ENCODE measurements around the gene TPD52L1.

TPD52L1 gene

GRCh38 chr6:125188037-125188436, 34.5 kb downstream of the TPD52L1 start:
- Mint-ChIP-seq H3K4me1 (no peaks in the 10 kb centered on the region), H3K9me3 (no peaks in the 10 kb centered on the region), H3K4me3 (no peak overlapping the region), H3K36me3 (no peaks in the 10 kb centered on the region), H3K27ac (no peak overlapping the region)
- ATAC-seq (no peak), DNase-seq (ENCODE audit: low spot score in 2 of 2) (no peak)

GRCh38 chr6:125188594-125189203, 35.1 kb downstream of the TPD52L1 start:
- ATAC-seq (no peak), DNase-seq (ENCODE audit: low spot score in 2 of 2) (no peak)
- H3K27ac Mint-ChIP-seq, result no peak overlapping the region
- no peak overlapping the region for H3K4me3 Mint-ChIP-seq
- no peaks in the 10 kb centered on the region for H3K36me3 Mint-ChIP-seq
- no peaks in the 10 kb centered on the region for H3K9me3 Mint-ChIP-seq
- no peaks in the 10 kb centered on the region for H3K4me1 Mint-ChIP-seq

- Mint-ChIP-seq H3K4me1 (no peaks in the 10 kb centered on the region), H3K27ac (no peak overlapping the region), H3K36me3 (no peaks in the 10 kb centered on the region), H3K4me3 (no peak overlapping the region), H3K9me3 (no peaks in the 10 kb centered on the region)
- no peak for ATAC-seq
- DNase-seq (ENCODE audit: low spot score in 2 of 2), result no peak
Observed at GRCh38 chr6:125189494-125189893, 35.9 kb downstream of the TPD52L1 start.

GRCh38 chr6:125190667-125191066, 37.1 kb downstream of the TPD52L1 start:
- H3K36me3 Mint-ChIP-seq, result no peaks in the 10 kb centered on the region

GRCh38 chr6:125191916-125192609, 38.5 kb downstream of the TPD52L1 start:
- Mint-ChIP-seq H3K4me1 (no peaks in the 10 kb centered on the region), H3K36me3 (no peaks in the 10 kb centered on the region), H3K4me3 (no peak overlapping the region), H3K27ac (no peak overlapping the region), H3K9me3 (no peaks in the 10 kb centered on the region)
- ATAC-seq (peak; percentile 88), DNase-seq (ENCODE audit: low spot score in 2 of 2) (peak; percentile 27 to 58)

More at GRCh38 chr6:125190667-125191066, 37.1 kb downstream of the TPD52L1 start:
- no peak overlapping the region for H3K4me3 Mint-ChIP-seq
- H3K4me1 Mint-ChIP-seq, result no peaks in the 10 kb centered on the region
- no peak for DNase-seq (ENCODE audit: low spot score in 2 of 2)
- no peak for ATAC-seq
- H3K27ac Mint-ChIP-seq, result no peak overlapping the region
- no peaks in the 10 kb centered on the region for H3K9me3 Mint-ChIP-seq

- no peak for ATAC-seq
- DNase-seq (ENCODE audit: low spot score in 2 of 2), result no peak
- H3K36me3 Mint-ChIP-seq, result no peaks in the 10 kb centered on the region
- H3K4me3 Mint-ChIP-seq, result no peak overlapping the region
- no peaks in the 10 kb centered on the region for H3K9me3 Mint-ChIP-seq
- H3K4me1 Mint-ChIP-seq, result no peaks in the 10 kb centered on the region
- H3K27ac Mint-ChIP-seq, result no peak overlapping the region
Observed at GRCh38 chr6:125192610-125192930, 39.0 kb downstream of the TPD52L1 start.

GRCh38 chr6:125193208-125193607, 39.6 kb downstream of the TPD52L1 start:
- no peaks in the 10 kb centered on the region for H3K9me3 Mint-ChIP-seq
- H3K4me1 Mint-ChIP-seq, result no peaks in the 10 kb centered on the region
- H3K4me3 Mint-ChIP-seq, result no peak overlapping the region
- DNase-seq (ENCODE audit: low spot score in 2 of 2) (no peak), ATAC-seq (no peak)
- no peaks in the 10 kb centered on the region for H3K36me3 Mint-ChIP-seq
- H3K27ac Mint-ChIP-seq, result no peak overlapping the region

- Mint-ChIP-seq H3K36me3 (no peaks in the 10 kb centered on the region), H3K9me3 (no peaks in the 10 kb centered on the region), H3K4me3 (no peak overlapping the region), H3K4me1 (no peaks in the 10 kb centered on the region), H3K27ac (no peak overlapping the region)
- DNase-seq (ENCODE audit: low spot score in 2 of 2) (no peak), ATAC-seq (no peak)
Observed at GRCh38 chr6:125194941-125195340, 41.4 kb downstream of the TPD52L1 start.

GRCh38 chr6:125195526-125195925, 42.0 kb downstream of the TPD52L1 start:
- H3K9me3 Mint-ChIP-seq, result no peaks in the 10 kb centered on the region
- H3K36me3 Mint-ChIP-seq, result no peaks in the 10 kb centered on the region
- DNase-seq (ENCODE audit: low spot score in 2 of 2) (no peak), ATAC-seq (no peak)
- H3K4me3 Mint-ChIP-seq, result no peak overlapping the region
- no peak overlapping the region for H3K27ac Mint-ChIP-seq
- H3K4me1 Mint-ChIP-seq, result no peaks in the 10 kb centered on the region

GRCh38 chr6:125196613-125197012, 43.0 kb downstream of the TPD52L1 start:
- no peaks in the 10 kb centered on the region for H3K36me3 Mint-ChIP-seq
- no peak overlapping the region for H3K4me3 Mint-ChIP-seq
- ATAC-seq (no peak), DNase-seq (ENCODE audit: low spot score in 2 of 2) (no peak)
- H3K9me3 Mint-ChIP-seq, result no peaks in the 10 kb centered on the region
- H3K27ac Mint-ChIP-seq, result no peak overlapping the region
- H3K4me1 Mint-ChIP-seq, result no peaks in the 10 kb centered on the region

GRCh38 chr6:125197795-125198269, 44.3 kb downstream of the TPD52L1 start:
- H3K27ac Mint-ChIP-seq, result no peak overlapping the region
- no peaks in the 10 kb centered on the region for H3K9me3 Mint-ChIP-seq
- DNase-seq (ENCODE audit: low spot score in 2 of 2) (no peak), ATAC-seq (peak; percentile 24)
- peaks cover 5% of the 10 kb centered on the region for H3K4me1 Mint-ChIP-seq
- H3K36me3 Mint-ChIP-seq, result no peaks in the 10 kb centered on the region
- no peak overlapping the region for H3K4me3 Mint-ChIP-seq

- Mint-ChIP-seq H3K4me1 (peaks cover 5% of the 10 kb centered on the region), H3K36me3 (no peaks in the 10 kb centered on the region), H3K27ac (no peak overlapping the region), H3K4me3 (no peak overlapping the region), H3K9me3 (no peaks in the 10 kb centered on the region)
- ATAC-seq, result no peak
- DNase-seq (ENCODE audit: low spot score in 2 of 2), result no peak
Observed at GRCh38 chr6:125198398-125198937, 44.9 kb downstream of the TPD52L1 start.

GRCh38 chr6:125200941-125201340, 47.4 kb downstream of the TPD52L1 start:
- peaks cover 5% of the 10 kb centered on the region for H3K4me1 Mint-ChIP-seq
- no peak overlapping the region for H3K27ac Mint-ChIP-seq
- DNase-seq (ENCODE audit: low spot score in 2 of 2) (no peak), ATAC-seq (no peak)
- H3K4me3 Mint-ChIP-seq, result no peak overlapping the region
- H3K9me3 Mint-ChIP-seq, result no peaks in the 10 kb centered on the region
- H3K36me3 Mint-ChIP-seq, result no peaks in the 10 kb centered on the region

GRCh38 chr6:125201961-125202729, 48.6 kb downstream of the TPD52L1 start:
- Mint-ChIP-seq H3K4me1 (peaks cover 5% of the 10 kb centered on the region), H3K27ac (no peak overlapping the region), H3K4me3 (no peak overlapping the region), H3K36me3 (no peaks in the 10 kb centered on the region), H3K9me3 (no peaks in the 10 kb centered on the region)
- DNase-seq (ENCODE audit: low spot score in 2 of 2), result no peak
- no peak for ATAC-seq

- H3K4me1 Mint-ChIP-seq, result peaks cover 5% of the 10 kb centered on the region
- ATAC-seq, result no peak
- no peaks in the 10 kb centered on the region for H3K9me3 Mint-ChIP-seq
- H3K36me3 Mint-ChIP-seq, result no peaks in the 10 kb centered on the region
- DNase-seq (ENCODE audit: low spot score in 2 of 2), result no peak
- H3K27ac Mint-ChIP-seq, result no peak overlapping the region
- H3K4me3 Mint-ChIP-seq, result no peak overlapping the region
Observed at GRCh38 chr6:125203395-125203794, 49.8 kb downstream of the TPD52L1 start.

All from stimulated activated effector memory CD8-positive, alpha-beta T cell treated with anti-CD3 and anti-CD28 coated beads, Interleukin-12 subunit alpha, Interleukin-12 subunit beta, amount 100 ng/mL, for 72 hours (primary cell).